ENCODE results near the gene STXBP5L.
"Not testable (repeated sequence)": the region's sequence is repeated elsewhere in the genome, so short reads cannot be mapped to it uniquely, and the experiment has no call there.

Gene STXBP5L

DNA sequence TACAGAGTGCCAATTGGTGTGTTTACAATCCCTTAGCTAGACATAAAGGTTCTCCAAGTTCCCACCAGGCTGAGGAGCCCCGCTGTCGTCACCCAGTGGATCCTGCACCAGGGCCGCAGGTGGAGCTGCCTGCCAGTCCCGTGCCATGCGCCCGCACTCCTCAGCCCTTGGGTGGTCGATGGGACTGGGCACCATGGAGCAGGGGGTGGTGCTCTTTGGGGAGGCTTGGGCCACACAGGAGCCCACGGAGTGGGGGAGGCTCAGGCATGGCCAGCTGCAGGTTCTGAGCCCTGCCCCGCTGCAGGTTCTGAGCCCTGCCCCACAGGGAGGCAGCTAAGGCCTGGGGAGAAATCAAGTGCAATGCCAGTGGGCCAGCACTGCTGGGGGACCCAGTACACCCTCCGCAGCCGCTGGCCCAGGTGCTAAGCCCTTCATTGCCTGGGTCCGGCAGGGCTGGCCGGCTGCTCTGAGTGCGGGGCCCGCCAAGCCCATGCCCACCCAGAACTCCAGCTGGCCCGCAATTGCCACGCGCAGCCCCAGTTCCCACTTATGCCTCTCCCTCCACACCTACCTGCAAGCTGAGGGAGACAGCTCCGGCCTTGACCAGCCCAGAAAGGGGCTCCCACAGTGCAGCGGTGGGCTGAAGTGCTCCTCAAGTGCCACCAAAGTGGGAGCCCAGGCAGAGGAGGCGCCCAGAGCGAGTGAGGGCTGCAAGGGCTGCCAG lies 170.5 kb downstream of the STXBP5L start:
- DNase-seq; H3K4me3 ChIP-seq (ENCODE audit: control insufficient read depth in 1 of 7, extremely low read depth in 1 of 7, insufficient read depth in 4 of 7, low read depth in 2 of 7, low read length in 6 of 7); H3K27me3 ChIP-seq (replicated peaks in 2 of 5; ENCODE audit: control insufficient read depth in 4 of 5, insufficient read depth in 5 of 5, low read length in 4 of 5); H3K36me3 ChIP-seq (ENCODE audit: control insufficient read depth in 4 of 4, insufficient read depth in 4 of 4, low read length in 3 of 4); POLR2A ChIA-PET; CTCF ChIA-PET; H3K4me1 ChIP-seq (ENCODE audit: control extremely low read depth in 1 of 4, control insufficient read depth in 4 of 4, insufficient read depth in 4 of 4, low read length in 3 of 4); H3K9me3 ChIP-seq (ENCODE audit: control extremely low read depth in 1 of 5, control insufficient read depth in 4 of 5, insufficient read depth in 2 of 5, low read depth in 1 of 5, low read length in 4 of 5); H3K27ac ChIP-seq (ENCODE audit: insufficient read depth in 1 of 2, low read depth in 1 of 2, low read length in 2 of 2, poor library complexity in 1 of 2, severe bottlenecking in 2 of 2): not testable (repeated sequence)
- WGBS (ENCODE audit: insufficient coverage), result 94% methylated on average over 8 of the region's 22 CpGs

DNA sequence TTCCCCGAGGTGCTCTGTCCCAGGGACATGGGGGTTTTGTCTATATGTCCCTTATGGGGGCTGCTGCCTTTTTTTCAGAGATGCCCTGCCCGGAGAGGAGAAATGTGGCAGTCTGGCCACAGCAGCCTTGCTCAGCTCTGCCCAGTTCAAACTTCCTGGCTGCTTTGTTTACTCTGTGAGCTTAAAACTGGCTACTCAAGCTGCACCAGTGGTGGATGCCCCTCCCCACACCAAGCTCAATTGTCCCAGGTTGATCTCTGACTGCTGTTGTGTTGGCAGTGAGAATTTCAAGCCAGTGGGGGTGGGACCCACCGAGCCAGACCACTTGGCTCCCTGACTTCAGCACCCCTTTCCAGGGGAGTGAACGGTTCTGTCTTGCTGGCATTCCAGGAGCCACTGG lies 188.9 kb downstream of the STXBP5L start:
- Histone ChIP-seq H3K9me3 (ENCODE audit: control extremely low read depth in 1 of 5, control insufficient read depth in 4 of 5, insufficient read depth in 2 of 5, low read depth in 1 of 5, low read length in 4 of 5) (peaks cover 0 to 9% (median 0%) of the 10 kb centered on the region in 5 experiments), H3K36me3 (ENCODE audit: control insufficient read depth in 4 of 4, insufficient read depth in 4 of 4, low read length in 3 of 4) (no peaks in the 10 kb centered on the region), H3K4me1 (ENCODE audit: control extremely low read depth in 1 of 4, control insufficient read depth in 4 of 4, insufficient read depth in 4 of 4, low read length in 3 of 4) (no peaks in the 10 kb centered on the region), H3K27me3 (replicated peaks in 2 of 5; ENCODE audit: control insufficient read depth in 4 of 5, insufficient read depth in 5 of 5, low read length in 4 of 5) (no peaks in the 10 kb centered on the region), H3K4me3 (ENCODE audit: control insufficient read depth in 1 of 7, extremely low read depth in 1 of 7, insufficient read depth in 4 of 7, low read depth in 2 of 7, low read length in 6 of 7) (no peak overlapping the region), H3K27ac (ENCODE audit: insufficient read depth in 1 of 2, low read depth in 1 of 2, low read length in 2 of 2, poor library complexity in 1 of 2, severe bottlenecking in 2 of 2) (no peak overlapping the region)
- POLR2A ChIA-PET, result no interaction called here
- DNase-seq, result no peak
- CTCF ChIA-PET, result no interaction called here
- WGBS (ENCODE audit: insufficient coverage), result 55% methylated on average over 3 of the region's 4 CpGs

DNA sequence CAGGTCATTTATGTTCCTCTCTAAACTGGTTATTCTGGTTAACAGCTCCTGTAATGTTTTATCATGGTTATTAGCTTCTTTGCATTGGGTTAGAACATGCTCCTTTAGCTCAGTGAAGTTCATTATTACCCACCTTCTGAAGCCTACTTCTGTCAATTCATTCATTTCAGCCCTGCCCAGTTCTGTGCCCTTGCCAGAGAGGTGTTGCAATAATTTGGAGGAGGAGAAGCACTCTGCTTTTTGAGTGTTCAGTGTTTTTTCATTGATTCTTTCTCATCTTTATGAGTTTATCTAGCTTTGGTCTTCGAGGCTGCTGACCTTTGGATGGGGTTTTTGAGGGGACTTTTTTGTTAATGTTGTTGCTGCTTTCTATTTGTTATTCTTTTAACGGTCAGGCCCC lies 203.1 kb downstream of the STXBP5L start:
- H3K9me3 ChIP-seq (ENCODE audit: control extremely low read depth in 1 of 5, control insufficient read depth in 4 of 5, insufficient read depth in 2 of 5, low read depth in 1 of 5, low read length in 4 of 5); POLR2A ChIA-PET; H3K4me1 ChIP-seq (ENCODE audit: control extremely low read depth in 1 of 4, control insufficient read depth in 4 of 4, insufficient read depth in 4 of 4, low read length in 3 of 4); H3K27ac ChIP-seq (ENCODE audit: insufficient read depth in 1 of 2, low read depth in 1 of 2, low read length in 2 of 2, poor library complexity in 1 of 2, severe bottlenecking in 2 of 2); H3K27me3 ChIP-seq (replicated peaks in 2 of 5; ENCODE audit: control insufficient read depth in 4 of 5, insufficient read depth in 5 of 5, low read length in 4 of 5); H3K4me3 ChIP-seq (ENCODE audit: control insufficient read depth in 1 of 7, extremely low read depth in 1 of 7, insufficient read depth in 4 of 7, low read depth in 2 of 7, low read length in 6 of 7); DNase-seq; CTCF ChIA-PET; H3K36me3 ChIP-seq (ENCODE audit: control insufficient read depth in 4 of 4, insufficient read depth in 4 of 4, low read length in 3 of 4): not testable (repeated sequence)
- no CpG with 5 or more reads among the region's 2 CpGs for WGBS (ENCODE audit: insufficient coverage)

DNA sequence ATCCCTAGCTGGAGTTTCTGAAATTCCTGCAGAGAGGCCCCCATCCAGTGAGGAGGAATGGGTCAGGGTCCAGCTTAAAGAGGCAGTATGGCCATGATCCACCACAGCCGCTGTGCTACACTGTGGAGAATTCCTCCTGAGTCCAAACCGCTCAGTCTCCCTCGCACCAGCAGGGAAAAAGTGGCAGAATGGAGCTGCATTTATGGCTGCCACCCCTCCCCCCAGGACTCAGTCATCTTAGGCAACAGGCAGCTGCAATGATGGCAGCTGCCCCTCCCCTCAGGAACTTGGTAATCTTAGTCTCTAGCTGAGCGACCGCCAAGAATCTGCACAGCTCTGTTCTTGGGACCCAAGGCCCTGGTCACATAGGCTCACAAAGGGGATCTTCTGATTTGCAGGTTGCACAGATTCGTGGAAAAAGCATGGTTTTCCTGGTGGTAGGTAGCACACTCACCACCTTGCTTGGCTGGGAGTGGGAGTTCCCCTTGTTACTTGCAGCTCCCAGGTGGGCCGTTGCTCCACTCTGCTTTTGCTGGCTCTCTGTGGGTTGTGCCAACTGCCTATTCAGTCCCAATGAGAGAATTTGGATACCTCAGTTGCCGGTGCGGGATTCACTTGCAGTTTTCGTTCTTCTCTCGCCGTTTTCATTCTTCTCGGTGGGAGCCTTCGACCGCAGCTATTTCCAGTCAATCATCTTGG lies 204.1 kb downstream of the STXBP5L start:
- H3K9me3 ChIP-seq (ENCODE audit: control extremely low read depth in 1 of 5, control insufficient read depth in 4 of 5, insufficient read depth in 2 of 5, low read depth in 1 of 5, low read length in 4 of 5), result no peaks in the 10 kb centered on the region
- no peak for DNase-seq
- no peaks in the 10 kb centered on the region for H3K36me3 ChIP-seq (ENCODE audit: control insufficient read depth in 4 of 4, insufficient read depth in 4 of 4, low read length in 3 of 4)
- H3K27ac ChIP-seq (ENCODE audit: insufficient read depth in 1 of 2, low read depth in 1 of 2, low read length in 2 of 2, poor library complexity in 1 of 2, severe bottlenecking in 2 of 2), result no peak overlapping the region
- ChIA-PET CTCF (no interaction called here), POLR2A (no interaction called here)
- no peak overlapping the region for H3K4me3 ChIP-seq (ENCODE audit: control insufficient read depth in 1 of 7, extremely low read depth in 1 of 7, insufficient read depth in 4 of 7, low read depth in 2 of 7, low read length in 6 of 7)
- H3K4me1 ChIP-seq (ENCODE audit: control extremely low read depth in 1 of 4, control insufficient read depth in 4 of 4, insufficient read depth in 4 of 4, low read length in 3 of 4), result no peaks in the 10 kb centered on the region
- 94% methylated on average over 13 of the region's 15 CpGs for WGBS (ENCODE audit: insufficient coverage)
- H3K27me3 ChIP-seq (replicated peaks in 2 of 5; ENCODE audit: control insufficient read depth in 4 of 5, insufficient read depth in 5 of 5, low read length in 4 of 5), result no peaks in the 10 kb centered on the region

DNA sequence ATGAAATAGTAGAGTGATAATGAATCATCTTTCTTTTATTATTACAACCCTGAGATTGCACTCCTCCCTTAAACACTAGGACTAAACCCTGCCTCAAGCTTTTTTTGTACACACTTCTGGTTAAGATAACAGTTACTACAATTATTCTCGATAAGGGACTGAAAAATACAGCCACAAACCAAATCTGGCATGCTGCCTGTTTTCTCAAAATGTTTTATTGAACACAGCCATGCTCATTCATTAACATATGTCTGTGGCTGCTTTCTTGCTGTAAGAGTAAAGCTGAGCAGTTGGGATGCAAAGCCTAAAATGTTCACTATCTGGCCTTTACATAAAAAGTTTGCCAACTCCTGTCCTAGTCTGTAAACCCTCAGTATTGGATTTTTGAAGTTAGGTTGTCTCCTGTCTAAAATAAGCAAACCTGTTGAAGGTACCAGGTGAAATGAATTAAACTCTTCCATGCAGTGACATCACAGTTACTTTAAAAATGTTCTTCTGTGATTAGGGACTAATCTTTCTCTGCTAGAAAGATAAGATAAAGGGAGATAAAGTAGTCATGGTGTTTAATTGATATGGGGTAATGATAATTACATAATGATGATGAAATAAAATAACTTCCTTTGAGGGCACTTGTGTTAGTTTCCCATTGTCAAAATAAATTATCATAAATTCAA lies 218.2 kb downstream of the STXBP5L start:
- 83% methylated on average over 1 of the region's 1 CpG for WGBS (ENCODE audit: insufficient coverage)
- H3K27me3 ChIP-seq (replicated peaks in 2 of 5; ENCODE audit: control insufficient read depth in 4 of 5, insufficient read depth in 5 of 5, low read length in 4 of 5), result no peaks in the 10 kb centered on the region
- CTCF ChIA-PET, result no interaction called here
- POLR2A ChIA-PET, result no interaction called here
- H3K4me3 ChIP-seq (ENCODE audit: control insufficient read depth in 1 of 7, extremely low read depth in 1 of 7, insufficient read depth in 4 of 7, low read depth in 2 of 7, low read length in 6 of 7), result no peak overlapping the region
- H3K4me1 ChIP-seq (ENCODE audit: control extremely low read depth in 1 of 4, control insufficient read depth in 4 of 4, insufficient read depth in 4 of 4, low read length in 3 of 4), result no peaks in the 10 kb centered on the region
- H3K36me3 ChIP-seq (ENCODE audit: control insufficient read depth in 4 of 4, insufficient read depth in 4 of 4, low read length in 3 of 4), result no peaks in the 10 kb centered on the region
- DNase-seq, result no peak
- peaks cover 0 to 3% (median 0%) of the 10 kb centered on the region in 5 experiments for H3K9me3 ChIP-seq (ENCODE audit: control extremely low read depth in 1 of 5, control insufficient read depth in 4 of 5, insufficient read depth in 2 of 5, low read depth in 1 of 5, low read length in 4 of 5)
- H3K27ac ChIP-seq (ENCODE audit: insufficient read depth in 1 of 2, low read depth in 1 of 2, low read length in 2 of 2, poor library complexity in 1 of 2, severe bottlenecking in 2 of 2), result no peak overlapping the region

GRCh38 chr3:121126707-121127035 lies 218.7 kb downstream of the STXBP5L start:
- POLR2A ChIA-PET, result no interaction called here
- H3K36me3 ChIP-seq (ENCODE audit: control insufficient read depth in 4 of 4, insufficient read depth in 4 of 4, low read length in 3 of 4), result no peaks in the 10 kb centered on the region
- no CpG with 5 or more reads among the region's 2 CpGs for WGBS (ENCODE audit: insufficient coverage)

GRCh38 chr3:121152573-121152972 lies 244.6 kb downstream of the STXBP5L start:
- CTCF ChIA-PET, result no interaction called here
- H3K27ac ChIP-seq (ENCODE audit: insufficient read depth in 1 of 2, low read depth in 1 of 2, low read length in 2 of 2, poor library complexity in 1 of 2, severe bottlenecking in 2 of 2), result no peak overlapping the region
- WGBS (ENCODE audit: insufficient coverage), result 96% methylated on average over 4 of the region's 4 CpGs
- POLR2A ChIA-PET, result no interaction called here
- no peaks in the 10 kb centered on the region for H3K4me1 ChIP-seq (ENCODE audit: control extremely low read depth in 1 of 4, control insufficient read depth in 4 of 4, insufficient read depth in 4 of 4, low read length in 3 of 4)
- no peaks in the 10 kb centered on the region for H3K9me3 ChIP-seq (ENCODE audit: control extremely low read depth in 1 of 5, control insufficient read depth in 4 of 5, insufficient read depth in 2 of 5, low read depth in 1 of 5, low read length in 4 of 5)
- H3K27me3 ChIP-seq (replicated peaks in 2 of 5; ENCODE audit: control insufficient read depth in 4 of 5, insufficient read depth in 5 of 5, low read length in 4 of 5), result peaks cover 0 to under 1% (median 0%) of the 10 kb centered on the region in 5 experiments
- no peak overlapping the region for H3K4me3 ChIP-seq (ENCODE audit: control insufficient read depth in 1 of 7, extremely low read depth in 1 of 7, insufficient read depth in 4 of 7, low read depth in 2 of 7, low read length in 6 of 7)
- DNase-seq, result peak in 1 of 3 donors; percentile 1
- no peaks in the 10 kb centered on the region for H3K36me3 ChIP-seq (ENCODE audit: control insufficient read depth in 4 of 4, insufficient read depth in 4 of 4, low read length in 3 of 4)

More at GRCh38 chr3:121126707-121127035, 218.7 kb downstream of the STXBP5L start:
- no peak overlapping the region for H3K27ac ChIP-seq (ENCODE audit: insufficient read depth in 1 of 2, low read depth in 1 of 2, low read length in 2 of 2, poor library complexity in 1 of 2, severe bottlenecking in 2 of 2)
- H3K9me3 ChIP-seq (ENCODE audit: control extremely low read depth in 1 of 5, control insufficient read depth in 4 of 5, insufficient read depth in 2 of 5, low read depth in 1 of 5, low read length in 4 of 5), result peaks cover 0 to 3% (median 0%) of the 10 kb centered on the region in 5 experiments
- CTCF ChIA-PET, result no interaction called here
- H3K4me3 ChIP-seq (ENCODE audit: control insufficient read depth in 1 of 7, extremely low read depth in 1 of 7, insufficient read depth in 4 of 7, low read depth in 2 of 7, low read length in 6 of 7), result no peak overlapping the region
- no peaks in the 10 kb centered on the region for H3K27me3 ChIP-seq (replicated peaks in 2 of 5; ENCODE audit: control insufficient read depth in 4 of 5, insufficient read depth in 5 of 5, low read length in 4 of 5)
- no peak for DNase-seq
- H3K4me1 ChIP-seq (ENCODE audit: control extremely low read depth in 1 of 4, control insufficient read depth in 4 of 4, insufficient read depth in 4 of 4, low read length in 3 of 4), result no peaks in the 10 kb centered on the region
